GM12878 (cell line): ENCODE measurements around the gene BNIP3. TPM values are rescaled to one million over a fixed set of nuclear protein-coding genes. Genes with fewer than 3 reads are reported as not detected.

Experiments used
- ATAC-seq: fragments of 200-7000 bp; cut with Tn5 transposase; 3 replicates; pipeline ENCODE4 v1.9.1; 2020; ENCODE audit warnings: mild to moderate bottlenecking, moderate library complexity
- BruUV-seq: library from RNA; stranded (reverse); fragments of 400-500 nt; replicated peaks from 2 replicates; lab custom pipeline; 2021; lab: Mats Ljungman, UMichigan
- CTCF ChIA-PET: fragments of 300-600 bp; sonication (Branson Sonifier 250); formaldehyde crosslinking; extraction: SDS; loops from one replicate; lab custom pipeline; 2021; ENCODE audit warnings: inconsistent platforms; lab: Yijun Ruan, JAX
- POLR2A ChIA-PET: fragments of 350-600 bp; formaldehyde crosslinking; extraction: SDS; loops from one replicate; lab custom pipeline; 2021; ENCODE audit warnings: inconsistent platforms; lab: Charles Lee
- RAD21 ChIA-PET: fragments of 300-600 bp; sonication (Branson Sonifier 250); formaldehyde crosslinking; loops from one replicate; lab custom pipeline; 2023; ENCODE audit warnings: antibody characterized with exemption; ENCODE audit not compliant: unreplicated experiment; lab: Charles Lee
- SMC1A ChIA-PET: fragments of 300-600 bp; sonication (Branson Sonifier 250); formaldehyde crosslinking; loops from one replicate; lab custom pipeline; 2023; ENCODE audit not compliant: unreplicated experiment, uncharacterized antibody; lab: Charles Lee
- DNase-seq: peaks from one replicate; pipeline ENCODE4 v3.0.0-alpha.2; 2011; ENCODE audit warnings: low read depth, low spot score
- FAIRE-seq: peaks from 3 replicates; lab custom pipeline; 2011; peaks lifted over from hg19 to GRCh38; lab: Jason Lieb, UNC
- H2AFZ ChIP-seq: 2 replicates; pipeline ENCODE4 v1.6.0; 2011; ENCODE audit warnings: low read depth, low read length, control low read depth; ENCODE audit not compliant: control insufficient read depth
- H3K27ac ChIP-seq: 2 replicates; pipeline ENCODE4 v1.5.1; 2011; ENCODE audit warnings: control low read depth; ENCODE audit not compliant: control insufficient read depth, insufficient read depth
- H3K27me3 ChIP-seq, 2 experiments: replicated peaks in 1 of 2; 2 replicates each; pipeline versions ENCODE4 v1.6.0 to v1.6.1; 2011; ENCODE audit warnings: low read length in 1 of 2; ENCODE audit not compliant: control insufficient read depth in 2 of 2, insufficient read depth in 2 of 2
- H3K36me3 ChIP-seq, 2 experiments: 2 replicates each; pipeline ENCODE4 v1.5.1; 2011; ENCODE audit warnings: low read length in 1 of 2; ENCODE audit not compliant: control insufficient read depth in 2 of 2, insufficient read depth in 2 of 2
- H3K4me1 ChIP-seq: 2 replicates; pipeline ENCODE4 v1.6.1; 2011; ENCODE audit warnings: mild to moderate bottlenecking, low read length, moderate library complexity, mixed read lengths; ENCODE audit not compliant: control insufficient read depth, insufficient read depth
- H3K4me2 ChIP-seq: 2 replicates; pipeline ENCODE4 v1.6.0; 2011; ENCODE audit warnings: control low read depth; ENCODE audit not compliant: control insufficient read depth, insufficient read depth
- H3K4me3 ChIP-seq: fragments of 200-600 bp; sonication (generic); 2 replicates; pipeline ENCODE4 v1.5.1; 2016
- H3K79me2 ChIP-seq: 2 replicates; pipeline ENCODE4 v1.6.0; 2011; ENCODE audit warnings: low read length; ENCODE audit not compliant: control insufficient read depth, insufficient read depth
- H3K9ac ChIP-seq: 2 replicates; pipeline ENCODE4 v1.8.0; 2011; ENCODE audit warnings: low read length, control low read depth, mixed read lengths; ENCODE audit not compliant: control insufficient read depth, insufficient read depth
- H3K9me3 ChIP-seq: replicated peaks from 3 replicates; pipeline ENCODE4 v1.5.1; 2011; ENCODE audit warnings: mild to moderate bottlenecking, low read length; ENCODE audit not compliant: control insufficient read depth, insufficient read depth
- H4K20me1 ChIP-seq: 2 replicates; pipeline ENCODE4 v1.6.0; 2011; ENCODE audit not compliant: control insufficient read depth, insufficient read depth
- BCL11A ChIP-seq: IDR thresholded peaks from 2 replicates; pipeline ENCODE4 v1.6.1; 2011; ENCODE audit warnings: low read depth, low read length
- CUX1 ChIP-seq: IDR thresholded peaks from 2 replicates; pipeline ENCODE4 v1.6.1; 2012; ENCODE audit warnings: improper control_type of control experiment, low read depth, low read length; ENCODE audit not compliant: insufficient replicate concordance
- E4F1 ChIP-seq: fragments of 450-650 bp; IDR thresholded peaks from 2 replicates; pipeline ENCODE4 v1.6.1; 2018; ENCODE audit warnings: borderline replicate concordance, mild to moderate bottlenecking; ENCODE audit not compliant: partially characterized antibody
- ETV6 ChIP-seq, 2 experiments: fragments of 450-650 bp in 1 of 2; IDR thresholded peaks in 1 of 2; conservative IDR thresholded peaks in 1 of 2; 2 replicates each; pipeline ENCODE4 v1.6.1; 2014; ENCODE audit warnings: antibody characterized with exemption in 1 of 2, borderline replicate concordance in 1 of 2, low read depth in 1 of 2, mild to moderate bottlenecking in 1 of 2, moderate library complexity in 1 of 2
- GABPA ChIP-seq: IDR thresholded peaks from 2 replicates; pipeline ENCODE4 v1.6.1; 2014; ENCODE audit warnings: antibody characterized with exemption, low read depth, mild to moderate bottlenecking, inconsistent platforms
- IRF5 ChIP-seq: fragments of 450-650 bp; IDR thresholded peaks from 2 replicates; pipeline ENCODE4 v1.6.1; 2017; ENCODE audit warnings: borderline replicate concordance
- JUNB ChIP-seq: IDR thresholded peaks from 2 replicates; pipeline ENCODE4 v1.6.1; 2016; ENCODE audit warnings: antibody characterized with exemption, mild to moderate bottlenecking
- ZNF687 ChIP-seq: fragments of 450-650 bp; IDR thresholded peaks from 2 replicates; pipeline ENCODE4 v1.6.1; 2017; ENCODE audit warnings: mild to moderate bottlenecking, moderate library complexity
- WGBS: methylation state at CpG from one replicate; pipeline ENCODE4 v1.1.6; 2016; ENCODE audit warnings: low lambda C conversion rate; ENCODE audit not compliant: insufficient replicate concordance, insufficient coverage; ENCODE audit errors: missing lambda C conversion rate; 5-methylcytosine and 5-hydroxymethylcytosine counted together
- in situ Hi-C: fragments of 300-500 bp; cut with MboI; formaldehyde crosslinking; loops from 9 replicates; pipeline ENCODE4 v1.14.3; 2018; ENCODE audit warnings: mixed read lengths
- intact Hi-C: fragments of 100-400 bp; cut with micrococcal nuclease; formaldehyde crosslinking; loops from one replicate; pipeline ENCODE4 v1.14.2; 2022; ENCODE audit not compliant: unreplicated experiment
- polyA plus RNA-seq, 11 experiments: library from polyadenylated mRNA; depleted of rRNA in 4 of 11; unstranded in 6 of 11; stranded (reverse) in 5 of 11; fragments of >200 nt; fragmentation: Nextera tagmentation in 4 of 11; fragmentation: Illumina TruSeq in 1 of 11; extraction: Ambion mirVana in 4 of 11; extraction: Trizol in 1 of 11; gene quantifications; 1 replicate in 1 of 11; 2 replicates in 10 of 11; pipeline versions ENCODE4 v1.2.1 to v1.2.3, GENCODE V29; 2011 to 2016; ENCODE audit warnings: inconsistent platforms in 2 of 11, missing spikeins in 2 of 11, low read depth in 1 of 11
- total RNA-seq, 4 experiments: library from RNA; depleted of rRNA in 3 of 4; stranded (reverse); fragments of >200 nt in 3 of 4; fragmentation: Illumina TruSeq in 1 of 4; extraction: Trizol in 1 of 4; gene quantifications; 2 replicates each; pipeline versions ENCODE4 v1.2.1 to v1.2.3, GENCODE V29; 2013 to 2021

BNIP3 gene
- total and polyA plus RNA-seq, 10 of the 15 experiments (the other 5 are each of a cell fraction or from before 2014, with no cell fraction given): 7.7 to 122 (median 29.9) TPM

GRCh38 chr10:131946880-131947279 is 34.8 kb downstream of the BNIP3 start (continued):
- no peak for TF ChIP-seq E4F1
- no peak for TF ChIP-seq BCL11A
- no peak for TF ChIP-seq IRF5
- no peak for TF ChIP-seq JUNB
- TF ChIP-seq ETV6 (conservative IDR thresholded peaks at IDR 0.05 in 1 of 2, IDR thresholded peaks at IDR 0.05 in 1 of 2; ENCODE audit: borderline replicate concordance in 1 of 2, low read depth in 1 of 2): no peak

- no peak for DNase-seq
- SMC1A ChIA-PET: interaction anchor here (0.7 kb wide), 1 partner anchor 820 kb away, joined by 3 read pairs; no protein-coding TSS in a partner anchor
- Histone ChIP-seq H4K20me1 (no peaks in the 10 kb centered on the region), H3K9ac (no peak overlapping the region), H3K36me3 (peaks cover 31 to 32% of the 10 kb centered on the region in 2 experiments), H3K4me2 (no peak overlapping the region), H3K4me1 (no peaks in the 10 kb centered on the region), H3K79me2 (no peaks in the 10 kb centered on the region), H3K27me3 (no peaks in the 10 kb centered on the region), H3K4me3 (no peak overlapping the region), H3K9me3 (no peaks in the 10 kb centered on the region), H3K27ac (no peak overlapping the region), H2AFZ (no peak overlapping the region)
- RAD21 ChIA-PET: no interaction called here
- POLR2A ChIA-PET: no interaction called here
- 97% methylated on average over 14 of the region's 14 CpGs for WGBS
- intact Hi-C loops: no loop called here
- no peak for ATAC-seq
- in situ Hi-C loops: no loop called here
- BruUV-seq: no TSS peak
- CTCF ChIA-PET: interaction anchor here (1.2 kb wide), 1 partner anchor 61 kb away, joined by 3 read pairs; no protein-coding TSS in a partner anchor
- FAIRE-seq: no peak
- TF ChIP-seq ZNF687 (no peak), CUX1 (no peak), GABPA (no peak)
Observed at GRCh38 chr10:131946321-131946751, 35.4 kb downstream of the BNIP3 start.
